ENCODE results near the gene OSBPL2.

The OSBPL2 gene

GRCh38 chr20:62329389-62330377 lies 91.4 kb downstream of the OSBPL2 start:
- no peak for DNase-seq

- DNase-seq: no peak
These were observed 92.4 kb downstream of the OSBPL2 start for GRCh38 chr20:62330576-62331317.

- no peak for DNase-seq
These were observed 93.0 kb downstream of the OSBPL2 start for GRCh38 chr20:62331347-62331746.

- no peak for DNase-seq
These were observed 94.1 kb downstream of the OSBPL2 start for GRCh38 chr20:62332421-62332820.

GRCh38 chr20:62332989-62333819 lies 94.9 kb downstream of the OSBPL2 start:
- DNase-seq: no peak

GRCh38 chr20:62333820-62334595 lies 95.7 kb downstream of the OSBPL2 start:
- no peak for DNase-seq

- no peak for DNase-seq
These were observed 96.6 kb downstream of the OSBPL2 start for GRCh38 chr20:62334881-62335280.

GRCh38 chr20:62335532-62335931 lies 97.2 kb downstream of the OSBPL2 start:
- DNase-seq: no peak

GRCh38 chr20:62336329-62336728 lies 98.0 kb downstream of the OSBPL2 start:
- no peak for DNase-seq

- no peak for DNase-seq
These were observed 98.6 kb downstream of the OSBPL2 start for GRCh38 chr20:62336775-62337557.

GRCh38 chr20:62337558-62338293 lies 99.4 kb downstream of the OSBPL2 start:
- no peak for DNase-seq

GRCh38 chr20:62338294-62338620 lies 99.9 kb downstream of the OSBPL2 start:
- no peak for DNase-seq

- DNase-seq: no peak
These were observed 101.3 kb downstream of the OSBPL2 start for GRCh38 chr20:62339647-62340062.

GRCh38 chr20:62342910-62343309 lies 104.6 kb downstream of the OSBPL2 start:
- DNase-seq: no peak

- no peak for DNase-seq
These were observed 105.8 kb downstream of the OSBPL2 start for GRCh38 chr20:62344092-62344491.

- DNase-seq: no peak
These were observed 106.5 kb downstream of the OSBPL2 start for GRCh38 chr20:62344782-62345181.
